SK-N-SH (cell line): ENCODE results near the gene PDCD6IP. TPM values are rescaled to one million over a fixed set of nuclear protein-coding genes. Genes with fewer than 3 reads are reported as not detected.

Experiments
- CTCF ChIA-PET: fragments of 300-600, 350-600 bp; formaldehyde crosslinking; extraction: SDS; loops from one replicate; lab custom pipeline; 2021; lab: Yijun Ruan, JAX
- POLR2A ChIA-PET: fragments of 350-600 bp; sonication (Branson Sonifier 250); formaldehyde crosslinking; extraction: SDS; loops from one replicate; lab custom pipeline; 2020; ENCODE audit warnings: antibody characterized with exemption, inconsistent platforms; lab: Yijun Ruan, JAX
- DNase-seq: peaks from one replicate; pipeline ENCODE4 v3.0.0; 2012
- H2AFZ ChIP-seq: fragments of 200-600 bp; sonication (generic); 2 replicates; pipeline ENCODE4 v1.8.1; 2016; ENCODE audit warnings: antibody characterized with exemption, mild to moderate bottlenecking, low read depth
- H3F3A ChIP-seq: fragments of 200-600 bp; sonication (generic); replicated peaks from 2 replicates; pipeline ENCODE3; 2016; ENCODE audit warnings: antibody characterized with exemption, mild to moderate bottlenecking; ENCODE audit not compliant: insufficient read depth
- H3K27ac ChIP-seq, 2 experiments: fragments of 200-500 bp in 1 of 2; fragments of 200-600 bp in 1 of 2; sonication (Bioruptor generic) in 1 of 2; sonication (generic), shearing (Covaris generic) in 1 of 2; 2 replicates each; pipeline versions ENCODE4 v1.5.1 to v1.6.1; 2014 to 2016; ENCODE audit warnings: low read depth in 2 of 2, inconsistent platforms in 1 of 2, low read length in 1 of 2, mild to moderate bottlenecking in 1 of 2, mixed read lengths in 1 of 2
- H3K27me3 ChIP-seq: fragments of 200-600 bp; sonication (generic), shearing (Covaris generic); 2 replicates; pipeline ENCODE4 v1.6.1; 2016; ENCODE audit warnings: mixed run types; ENCODE audit not compliant: insufficient read depth
- H3K36me3 ChIP-seq, 2 experiments: fragments of 200-500 bp in 1 of 2; fragments of 200-600 bp in 1 of 2; sonication (Bioruptor generic) in 1 of 2; sonication (generic) in 1 of 2; replicated peaks in 1 of 2; 2 replicates each; pipeline versions ENCODE3 to v1.5.1; 2014 to 2016; ENCODE audit warnings: low read length in 1 of 2, mild to moderate bottlenecking in 1 of 2; ENCODE audit not compliant: insufficient read depth in 2 of 2, control insufficient read depth in 1 of 2
- H3K4me1 ChIP-seq, 2 experiments: fragments of 200-500 bp in 1 of 2; fragments of 200-600 bp in 1 of 2; sonication (Bioruptor generic) in 1 of 2; sonication (generic), shearing (Covaris generic) in 1 of 2; 2 replicates each; pipeline versions ENCODE4 v1.5.1 to v1.6.1; 2014 to 2016; ENCODE audit warnings: low read depth in 1 of 2, low read length in 1 of 2, mixed run types in 1 of 2; ENCODE audit not compliant: insufficient read depth in 2 of 2, control insufficient read depth in 1 of 2
- H3K4me2 ChIP-seq: fragments of 200-600 bp; sonication (generic), shearing (Covaris generic); 2 replicates; pipeline ENCODE4 v1.6.1; 2017; ENCODE audit warnings: mixed run types
- H3K4me3 ChIP-seq, 2 experiments: fragments of 200-500 bp in 1 of 2; fragments of 200-600 bp in 1 of 2; sonication (Bioruptor generic) in 1 of 2; sonication (generic), shearing (Covaris generic) in 1 of 2; 2 replicates each; pipeline versions ENCODE4 v1.5.1 to v1.8.1; 2014 to 2016; ENCODE audit warnings: low read depth in 2 of 2, inconsistent platforms in 1 of 2, low read length in 1 of 2, mild to moderate bottlenecking in 1 of 2, mixed read lengths in 1 of 2, moderate library complexity in 1 of 2
- H3K79me2 ChIP-seq: fragments of 200-600 bp; sonication (generic); 2 replicates; pipeline ENCODE4 v1.8.1; 2017; ENCODE audit warnings: mild to moderate bottlenecking; ENCODE audit not compliant: insufficient read depth
- H3K9ac ChIP-seq: fragments of 200-600 bp; sonication (generic); 2 replicates; pipeline ENCODE4 v1.6.1; 2017; ENCODE audit warnings: mixed run types
- H3K9me2 ChIP-seq: fragments of 200-600 bp; sonication (generic); 2 replicates; pipeline ENCODE4 v1.6.1; 2017; ENCODE audit warnings: mixed run types
- H3K9me3 ChIP-seq: fragments of 200-600 bp; sonication (generic); 2 replicates; pipeline ENCODE4 v1.6.1; 2017; ENCODE audit warnings: mixed run types, mild to moderate bottlenecking, moderate library complexity
- H4K20me1 ChIP-seq: fragments of 200-600 bp; sonication (generic); 2 replicates; pipeline ENCODE4 v1.6.1; 2017; ENCODE audit warnings: mild to moderate bottlenecking, mixed run types; ENCODE audit not compliant: insufficient read depth
- ELF1 ChIP-seq: IDR thresholded peaks from 2 replicates; pipeline ENCODE4 v1.4.0; 2012
- EP300 ChIP-seq, 2 experiments: IDR thresholded peaks; 2 replicates each; pipeline versions ENCODE4 v1.4.0 to v1.6.1; 2012; ENCODE audit warnings: borderline replicate concordance in 1 of 2, low read depth in 1 of 2, low read length in 1 of 2
- FOXJ3 ChIP-seq: sonication (generic); formaldehyde crosslinking; IDR thresholded peaks from 2 replicates; pipeline ENCODE4 v1.5.1; 2020; ENCODE audit warnings: mild to moderate bottlenecking, missing genetic modification reagents
- GATA2 ChIP-seq: sonication (generic); formaldehyde crosslinking; IDR thresholded peaks from 2 replicates; pipeline ENCODE4 v1.5.0; 2020; ENCODE audit warnings: mild to moderate bottlenecking, missing genetic modification reagents
- JUND ChIP-seq: IDR thresholded peaks from 2 replicates; pipeline ENCODE4 v1.4.0; 2012
- MAX ChIP-seq: IDR thresholded peaks from 2 replicates; pipeline ENCODE4 v1.4.0; 2012; ENCODE audit warnings: low read depth
- MEF2A ChIP-seq: IDR thresholded peaks from 2 replicates; pipeline ENCODE4 v1.4.0; 2012; ENCODE audit warnings: low read depth, borderline replicate concordance
- PBX3 ChIP-seq: IDR thresholded peaks from 2 replicates; pipeline ENCODE4; 2012
- RAD21 ChIP-seq: IDR thresholded peaks from 2 replicates; pipeline ENCODE4 v1.6.1; 2012; ENCODE audit warnings: mild to moderate bottlenecking, low read length
- RCOR1 ChIP-seq: fragments of 150-350 bp; IDR thresholded peaks from 2 replicates; pipeline ENCODE4 v1.6.1; 2017; ENCODE audit warnings: antibody characterized with exemption, low read length
- SIN3A ChIP-seq: IDR thresholded peaks from 2 replicates; pipeline ENCODE4 v1.6.1; 2012; ENCODE audit warnings: low read depth, mild to moderate bottlenecking, low read length, moderate library complexity, borderline replicate concordance
- TCF12 ChIP-seq: IDR thresholded peaks from 2 replicates; pipeline ENCODE4 v1.4.0; 2012
- WGBS: methylation state at CpG from one replicate; pipeline ENCODE4 v1.1.6; 2017; ENCODE audit warnings: low lambda C conversion rate; 5-methylcytosine and 5-hydroxymethylcytosine counted together
- polyA plus RNA-seq, 3 experiments: library from polyadenylated mRNA; depleted of rRNA; stranded (reverse); fragments of >200 nt; gene quantifications; 2 replicates each; pipeline ENCODE4 v1.2.3, GENCODE V29; 2012
- TF ChIP-seq, protein P1 (sequence below): IDR thresholded peaks from 2 replicates; pipeline ENCODE4 v1.4.0; 2012; ENCODE audit warnings: low read depth, borderline replicate concordance

PDCD6IP gene
- polyA plus RNA-seq, 1 of the 3 experiments (the other 2 are of a cell fraction) = 49.1 TPM

DNA sequence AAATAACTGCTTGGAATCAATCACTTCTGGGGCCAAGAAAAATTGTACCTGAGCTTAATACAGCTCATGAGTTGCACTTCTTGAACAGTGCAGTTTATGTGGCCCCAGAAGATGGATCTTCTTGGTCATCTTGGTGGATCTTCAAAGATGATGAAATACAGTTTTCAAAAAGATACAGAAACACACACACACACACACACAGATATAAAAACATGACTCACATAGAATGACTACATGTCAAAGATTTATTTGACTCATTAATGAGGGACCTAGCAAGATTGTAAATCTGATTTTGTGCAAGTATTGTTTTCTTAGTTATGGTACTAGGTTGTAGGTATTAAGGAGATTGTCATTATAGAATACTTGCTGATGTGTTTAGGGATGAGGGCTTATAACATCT, 32.6 kb downstream of the PDCD6IP start:
- Histone ChIP-seq H2AFZ (no peak overlapping the region), H3K27ac (no peak overlapping the region), H3K27me3 (no peaks in the 10 kb centered on the region), H3K9me3 (no peaks in the 10 kb centered on the region), H3K4me3 (no peak overlapping the region), H3K79me2 (peaks cover 50% of the 10 kb centered on the region), H3K9me2 (no peaks in the 10 kb centered on the region), H3K36me3 (peaks cover 54 to 76% of the 10 kb centered on the region in 2 experiments), H3F3A (peaks cover 13% of the 10 kb centered on the region), H3K4me2 (no peak overlapping the region), H3K9ac (no peak overlapping the region), H3K4me1 (peaks cover 3 to 4% of the 10 kb centered on the region in 2 experiments; a peak in 3 of 4 replicates), H4K20me1 (no peaks in the 10 kb centered on the region)
- POLR2A ChIA-PET = no interaction called here
- CTCF ChIA-PET = no interaction called here
- DNase-seq = no peak
- TF ChIP-seq GATA2 (CRISPR knock-in tag) (no peak), PBX3 (no peak), SIN3A (no peak)

DNA sequence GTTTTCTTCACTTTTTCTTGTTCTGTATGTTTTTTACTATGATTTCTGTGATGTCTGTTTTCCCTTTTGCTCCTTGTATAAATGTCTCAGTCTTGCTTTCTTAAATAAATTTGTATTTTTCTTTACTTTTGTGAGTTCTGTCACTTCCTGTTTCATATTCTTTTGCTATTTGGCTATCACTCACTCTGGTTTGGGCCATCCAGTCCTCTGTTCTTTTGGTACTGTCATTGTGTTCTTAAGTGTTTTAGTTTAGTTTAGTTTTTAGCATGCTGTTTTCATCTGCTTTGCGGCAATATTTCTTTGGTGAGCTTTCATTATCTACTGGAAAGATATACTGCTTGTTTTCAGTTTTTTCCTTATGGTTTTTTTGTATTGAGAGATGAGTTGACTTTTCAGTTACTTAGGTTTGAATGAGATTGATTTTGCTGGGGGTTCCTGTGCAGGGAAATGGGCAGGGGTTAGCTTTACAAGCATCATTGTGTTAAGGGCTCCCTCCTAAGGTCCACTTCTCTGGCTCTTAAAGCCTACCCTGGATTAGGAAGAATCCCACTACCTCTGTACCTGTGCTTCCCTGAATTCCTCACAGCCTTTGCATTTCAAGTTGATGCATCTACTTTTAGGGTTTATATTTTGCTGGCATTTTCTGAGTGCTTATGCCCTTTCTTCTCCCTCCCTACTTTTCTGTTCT, 35.1 kb downstream of the PDCD6IP start:
- Histone ChIP-seq H3K9me2 (no peaks in the 10 kb centered on the region), H3K27me3 (no peaks in the 10 kb centered on the region), H3K4me1 (no peaks in the 10 kb centered on the region), H3F3A (no peaks in the 10 kb centered on the region), H2AFZ (no peak overlapping the region), H4K20me1 (no peaks in the 10 kb centered on the region), H3K9ac (no peak overlapping the region), H3K36me3 (peaks cover 42 to 79% of the 10 kb centered on the region in 2 experiments), H3K27ac (no peak overlapping the region), H3K79me2 (peaks cover 44% of the 10 kb centered on the region), H3K4me3 (no peak overlapping the region), H3K4me2 (no peak overlapping the region), H3K9me3 (no peaks in the 10 kb centered on the region)
- DNase-seq = no peak
- WGBS = 97% methylated on average over 1 of the region's 1 CpG
- ChIA-PET POLR2A (no interaction called here), CTCF (no interaction called here)
- no peak for TF ChIP-seq RAD21
- no peak for TF ChIP-seq MEF2A
- no peak for TF ChIP-seq PBX3
- no peak for TF ChIP-seq ELF1
- no peak for TF ChIP-seq EP300 (IDR thresholded peaks at IDR 0.05; ENCODE audit: borderline replicate concordance in 1 of 2, low read depth in 1 of 2, low read length in 1 of 2)
- TF ChIP-seq, protein P1, sequence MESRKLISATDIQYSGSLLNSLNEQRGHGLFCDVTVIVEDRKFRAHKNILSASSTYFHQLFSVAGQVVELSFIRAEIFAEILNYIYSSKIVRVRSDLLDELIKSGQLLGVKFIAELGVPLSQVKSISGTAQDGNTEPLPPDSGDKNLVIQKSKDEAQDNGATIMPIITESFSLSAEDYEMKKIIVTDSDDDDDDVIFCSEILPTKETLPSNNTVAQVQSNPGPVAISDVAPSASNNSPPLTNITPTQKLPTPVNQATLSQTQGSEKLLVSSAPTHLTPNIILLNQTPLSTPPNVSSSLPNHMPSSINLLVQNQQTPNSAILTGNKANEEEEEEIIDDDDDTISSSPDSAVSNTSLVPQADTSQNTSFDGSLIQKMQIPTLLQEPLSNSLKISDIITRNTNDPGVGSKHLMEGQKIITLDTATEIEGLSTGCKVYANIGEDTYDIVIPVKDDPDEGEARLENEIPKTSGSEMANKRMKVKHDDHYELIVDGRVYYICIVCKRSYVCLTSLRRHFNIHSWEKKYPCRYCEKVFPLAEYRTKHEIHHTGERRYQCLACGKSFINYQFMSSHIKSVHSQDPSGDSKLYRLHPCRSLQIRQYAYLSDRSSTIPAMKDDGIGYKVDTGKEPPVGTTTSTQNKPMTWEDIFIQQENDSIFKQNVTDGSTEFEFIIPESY = no peak
- TF ChIP-seq MAX = no peak
- TF ChIP-seq FOXJ3 (CRISPR knock-in tag) = no peak
- no peak for TF ChIP-seq JUND
- no peak for TF ChIP-seq RCOR1
- no peak for TF ChIP-seq TCF12
